Measurements from ENCODE around the gene TMOD1. TPM values are rescaled to one million over a fixed set of nuclear protein-coding genes. Genes with fewer than 3 reads are reported as not detected.
A peak's percentile ranks its signal among the peaks of the same experiment; 100 is the strongest.

The TMOD1 gene
- total RNA-seq, 4 donors from 2014 or later = 82.3 to 202 (median 175) TPM

GRCh38 chr9:97474372-97474925 lies 27.0 kb upstream of the TMOD1 start:
- intact Hi-C loops (cut with DNase I; ENCODE audit: low total_unique reads) (loop anchor here (5.0 kb wide), 1 partner anchor 223 kb away; the partner anchor contains the start of gene XPA), in situ Hi-C loops (cut with MboI; ENCODE audit: low sequenced_read_pairs in 4 of 4) (loop anchor here in 1 of 4 donors (25.0 kb wide), 1 partner anchor 438 kb away; the partner anchor contains the start of gene TRMO)

DNA sequence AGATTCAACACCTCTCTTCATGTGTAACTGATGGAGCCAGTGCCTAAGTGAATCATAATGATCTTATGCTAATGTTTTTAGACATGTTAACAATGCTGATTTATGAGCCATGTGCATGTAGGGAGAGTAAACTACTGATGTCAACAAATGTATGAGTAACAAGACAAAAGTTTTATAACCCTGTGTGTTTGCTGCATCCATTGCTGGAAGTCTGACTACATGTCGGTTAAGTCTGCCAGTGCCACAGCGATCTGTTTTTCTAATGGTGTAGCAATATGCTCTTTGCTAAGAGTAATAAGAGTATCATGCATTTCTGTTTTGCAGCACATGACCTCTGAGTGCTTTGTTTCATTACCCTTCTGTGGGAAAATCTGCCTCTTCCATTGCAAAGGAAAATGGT lies 26.4 kb upstream of the TMOD1 start:
- Histone ChIP-seq H3K36me3 (no peaks in the 10 kb centered on the region), H3K4me3 (no peak overlapping the region), H3K27me3 (no peaks in the 10 kb centered on the region), H3K9me3 (no peaks in the 10 kb centered on the region), H3K4me1 (peaks cover 0 to 16% of the 10 kb centered on the region in 2 donors), H3K27ac (no peak overlapping the region)
- DNase-seq (no peak), ATAC-seq (no peak)
- intact Hi-C loops (cut with DNase I; ENCODE audit: low total_unique reads) = no loop called here
- TF ChIP-seq POLR2A (IDR thresholded peaks at IDR 0.05) = no peak
- TF ChIP-seq CTCF (IDR thresholded peaks at IDR 0.05 in 4 of 5, conservative IDR thresholded peaks at IDR 0.05 in 1 of 5) = no peak
- in situ Hi-C loops (cut with MboI; ENCODE audit: low sequenced_read_pairs in 4 of 4) = no loop called here

More at GRCh38 chr9:97474372-97474925, 27.0 kb upstream of the TMOD1 start:
- no peaks in the 10 kb centered on the region for H3K27me3 ChIP-seq
- H3K36me3 ChIP-seq = no peaks in the 10 kb centered on the region
- no peaks in the 10 kb centered on the region for H3K9me3 ChIP-seq
- DNase-seq (no peak), ATAC-seq (no peak)
- H3K4me3 ChIP-seq = no peak overlapping the region
- H3K4me1 ChIP-seq = peaks cover 0 to 19% of the 10 kb centered on the region in 2 donors
- TF ChIP-seq POLR2A (IDR thresholded peaks at IDR 0.05) (no peak), CTCF (IDR thresholded peaks at IDR 0.05 in 4 of 5, conservative IDR thresholded peaks at IDR 0.05 in 1 of 5) (no peak)
- peak overlapping the region; percentile 10 to 68 (median 52) for H3K27ac ChIP-seq

DNA sequence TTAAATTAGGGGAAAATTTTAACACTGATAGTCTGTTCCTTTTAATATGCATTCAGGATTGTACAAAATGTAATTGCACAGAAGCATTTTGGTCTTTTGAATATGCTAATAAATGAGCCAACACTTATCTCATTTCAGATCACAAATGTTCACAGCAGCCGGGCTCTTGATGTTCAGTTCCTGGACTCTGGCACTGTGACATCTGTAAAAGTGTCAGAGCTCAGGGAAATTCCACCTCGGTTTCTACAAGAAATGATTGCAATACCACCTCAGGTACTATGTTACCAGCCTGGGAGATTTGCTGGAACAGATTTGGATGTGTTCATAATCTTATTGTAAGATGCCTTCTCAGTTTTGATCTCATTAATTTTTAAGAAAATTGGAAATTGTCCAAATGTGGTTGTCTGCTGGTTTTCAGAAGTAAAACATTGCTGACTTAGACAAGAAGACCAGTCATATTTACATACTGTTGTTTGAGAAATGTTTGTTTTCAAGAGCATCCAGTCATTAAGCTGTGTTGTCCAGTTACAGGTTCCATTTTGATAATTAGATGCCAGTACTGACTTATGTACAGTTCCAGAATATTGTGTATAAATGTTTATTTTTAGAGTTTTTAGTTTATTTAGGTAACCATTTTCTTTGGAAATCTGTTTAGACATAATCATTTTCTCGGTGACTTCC lies 23.0 kb upstream of the TMOD1 start:
- Histone ChIP-seq H3K4me3 (no peak overlapping the region), H3K9me3 (no peaks in the 10 kb centered on the region), H3K27ac (no peak overlapping the region), H3K4me1 (peaks cover 0 to 14% of the 10 kb centered on the region in 2 donors), H3K36me3 (peaks cover 0 to 7% of the 10 kb centered on the region in 2 donors), H3K27me3 (no peaks in the 10 kb centered on the region)
- in situ Hi-C loops (cut with MboI; ENCODE audit: low sequenced_read_pairs in 4 of 4) = no loop called here
- intact Hi-C loops (cut with DNase I; ENCODE audit: low total_unique reads) = no loop called here
- DNase-seq (no peak), ATAC-seq (no peak)
- no peak for TF ChIP-seq POLR2A (IDR thresholded peaks at IDR 0.05)
- no peak for TF ChIP-seq CTCF (IDR thresholded peaks at IDR 0.05 in 4 of 5, conservative IDR thresholded peaks at IDR 0.05 in 1 of 5)

DNA sequence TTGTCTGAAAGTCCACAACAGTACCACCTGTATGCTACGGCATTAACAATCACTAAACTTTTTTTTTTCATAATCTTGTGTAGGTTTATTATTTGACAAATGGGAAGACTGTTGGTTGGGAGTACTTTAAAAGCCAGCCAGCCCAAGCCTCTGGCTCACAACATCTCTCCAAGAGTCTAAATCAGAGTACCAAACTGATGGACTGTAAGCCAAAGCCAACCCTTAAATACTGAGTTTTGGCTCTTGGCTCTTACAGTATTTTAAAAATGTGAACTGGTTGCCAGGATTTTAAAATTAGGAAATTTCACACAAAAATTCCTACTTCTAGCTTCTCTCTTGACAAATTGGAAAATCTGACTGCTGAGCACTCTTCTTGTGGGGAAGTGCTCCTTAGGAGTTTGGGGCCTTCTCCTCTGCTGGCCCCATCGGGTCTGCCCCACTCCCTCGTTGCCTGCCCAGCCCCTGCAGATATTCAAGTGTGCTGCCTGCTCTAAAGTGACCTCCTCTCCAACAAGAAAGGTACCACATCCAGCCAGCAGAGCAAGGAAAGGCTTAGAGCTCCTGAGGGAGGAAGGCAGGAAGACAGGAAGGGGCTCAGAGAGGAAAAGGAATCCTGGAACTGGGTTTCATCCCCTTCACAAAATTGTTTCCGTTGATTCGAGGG lies 21.8 kb upstream of the TMOD1 start:
- H3K4me3 ChIP-seq = no peak overlapping the region
- no peaks in the 10 kb centered on the region for H3K27me3 ChIP-seq
- intact Hi-C loops (cut with DNase I; ENCODE audit: low total_unique reads) = no loop called here
- in situ Hi-C loops (cut with MboI; ENCODE audit: low sequenced_read_pairs in 4 of 4) = no loop called here
- ATAC-seq (no peak), DNase-seq (no peak)
- H3K36me3 ChIP-seq = peaks cover 0 to 7% of the 10 kb centered on the region in 2 donors
- no peaks in the 10 kb centered on the region for H3K9me3 ChIP-seq
- H3K27ac ChIP-seq = no peak overlapping the region
- no peak for TF ChIP-seq CTCF (IDR thresholded peaks at IDR 0.05 in 4 of 5, conservative IDR thresholded peaks at IDR 0.05 in 1 of 5)
- no peak for TF ChIP-seq POLR2A (IDR thresholded peaks at IDR 0.05)
- peaks cover 0 to 5% of the 10 kb centered on the region in 2 donors for H3K4me1 ChIP-seq

All from gastrocnemius medialis (tissue), 4 donors.